ENCODE data around the gene LHX8. TPM values are rescaled to one million over a fixed set of nuclear protein-coding genes. Genes with fewer than 3 reads are reported as not detected.

LHX8 gene
- total and polyA plus RNA-seq, 2 donors (not counting 3 experiments of a cell fraction or from before 2014, with no cell fraction given): not detected

DNA sequence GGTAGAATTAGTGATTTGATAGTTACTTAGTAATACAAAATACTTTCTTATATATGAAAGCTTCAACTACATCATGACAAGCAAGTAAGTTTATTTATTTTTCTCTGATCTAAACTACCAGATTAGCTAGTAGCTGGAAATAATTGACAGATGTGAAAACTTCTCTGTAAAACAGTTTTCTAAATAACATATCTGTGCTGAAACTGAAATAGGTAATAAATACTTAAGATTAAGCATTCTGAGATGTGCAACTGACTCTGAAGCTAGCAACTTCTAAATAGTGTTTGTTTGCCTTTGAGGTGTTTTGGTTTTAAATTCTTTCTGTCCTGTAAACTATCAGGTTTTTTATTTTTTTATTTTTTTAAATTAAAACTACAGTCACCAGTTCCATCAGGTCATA is 18.5 kb upstream of the LHX8 start:
- Histone ChIP-seq H3K4me1 (ENCODE audit: control insufficient read depth, extremely low read depth, insufficient read depth, low read length) (no peaks in the 10 kb centered on the region), H3K9me3 (replicated peaks; ENCODE audit: control insufficient read depth, insufficient read depth, low read length) (no peaks in the 10 kb centered on the region), H2AFZ (ENCODE audit: low read depth, low read length) (no peak overlapping the region), H4K20me1 (replicated peaks; ENCODE audit: control insufficient read depth, extremely low read depth, insufficient read depth, low read length) (no peaks in the 10 kb centered on the region), H3K4me3 (replicated peaks in 1 of 3; ENCODE audit: insufficient read depth in 1 of 3, low read depth in 1 of 3, low read length in 3 of 3) (no peak overlapping the region), H3K9ac (replicated peaks; ENCODE audit: extremely low read depth, insufficient read depth, low read length) (no peak overlapping the region), H3K27ac (ENCODE audit: insufficient read depth, low read depth, low read length) (no peak overlapping the region), H3K79me2 (ENCODE audit: control insufficient read depth, insufficient read depth, low read length) (no peaks in the 10 kb centered on the region), H3K27me3 (ENCODE audit: control insufficient read depth in 2 of 2, insufficient read depth in 2 of 2, low read length in 2 of 2) (peaks cover 5% of the 10 kb centered on the region in 2 experiments), H3K36me3 (ENCODE audit: control insufficient read depth in 2 of 2, extremely low read depth in 1 of 2, insufficient read depth in 2 of 2, low read length in 2 of 2) (no peaks in the 10 kb centered on the region), H3K4me2 (ENCODE audit: insufficient read depth, low read length) (no peak overlapping the region), H3K9me1 (replicated peaks; ENCODE audit: control insufficient read depth, extremely low read depth, insufficient read depth, low read length) (no peaks in the 10 kb centered on the region)
- DNase-seq (ENCODE audit: low read depth, low spot score): no peak
- FAIRE-seq: no peak
- no peak for TF ChIP-seq FOS (IDR thresholded peaks at IDR 0.05; ENCODE audit: borderline replicate concordance, insufficient read depth, low read length)
- TF ChIP-seq MYC (IDR thresholded peaks at IDR 0.05; ENCODE audit: low read depth, low read length): no peak
- no peak for TF ChIP-seq GATA2 (IDR thresholded peaks at IDR 0.05; ENCODE audit: insufficient read depth, insufficient read length, low read depth, low read length)
- TF ChIP-seq, protein P1, sequence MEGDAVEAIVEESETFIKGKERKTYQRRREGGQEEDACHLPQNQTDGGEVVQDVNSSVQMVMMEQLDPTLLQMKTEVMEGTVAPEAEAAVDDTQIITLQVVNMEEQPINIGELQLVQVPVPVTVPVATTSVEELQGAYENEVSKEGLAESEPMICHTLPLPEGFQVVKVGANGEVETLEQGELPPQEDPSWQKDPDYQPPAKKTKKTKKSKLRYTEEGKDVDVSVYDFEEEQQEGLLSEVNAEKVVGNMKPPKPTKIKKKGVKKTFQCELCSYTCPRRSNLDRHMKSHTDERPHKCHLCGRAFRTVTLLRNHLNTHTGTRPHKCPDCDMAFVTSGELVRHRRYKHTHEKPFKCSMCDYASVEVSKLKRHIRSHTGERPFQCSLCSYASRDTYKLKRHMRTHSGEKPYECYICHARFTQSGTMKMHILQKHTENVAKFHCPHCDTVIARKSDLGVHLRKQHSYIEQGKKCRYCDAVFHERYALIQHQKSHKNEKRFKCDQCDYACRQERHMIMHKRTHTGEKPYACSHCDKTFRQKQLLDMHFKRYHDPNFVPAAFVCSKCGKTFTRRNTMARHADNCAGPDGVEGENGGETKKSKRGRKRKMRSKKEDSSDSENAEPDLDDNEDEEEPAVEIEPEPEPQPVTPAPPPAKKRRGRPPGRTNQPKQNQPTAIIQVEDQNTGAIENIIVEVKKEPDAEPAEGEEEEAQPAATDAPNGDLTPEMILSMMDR (IDR thresholded peaks at IDR 0.05; ENCODE audit: extremely low read depth in 1 of 2, insufficient read depth in 1 of 2, low read depth in 1 of 2, low read length in 2 of 2): no peak
- no peak for TF ChIP-seq JUN (IDR thresholded peaks at IDR 0.05; ENCODE audit: borderline replicate concordance, insufficient read depth, insufficient read length, low read depth)
- no peak for TF ChIP-seq EZH2 (IDR thresholded peaks at IDR 0.05; ENCODE audit: borderline replicate concordance, low read depth, low read length, severe bottlenecking)
- TF ChIP-seq, protein P2, sequence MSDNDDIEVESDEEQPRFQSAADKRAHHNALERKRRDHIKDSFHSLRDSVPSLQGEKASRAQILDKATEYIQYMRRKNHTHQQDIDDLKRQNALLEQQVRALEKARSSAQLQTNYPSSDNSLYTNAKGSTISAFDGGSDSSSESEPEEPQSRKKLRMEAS (IDR thresholded peaks at IDR 0.05; ENCODE audit: insufficient read depth, insufficient read length): no peak
- TF ChIP-seq POLR2AphosphoS5 (IDR thresholded peaks at IDR 0.05; ENCODE audit: insufficient read depth, low read depth, low read length): no peak
- TF ChIP-seq POLR2A (IDR thresholded peaks at IDR 0.05; ENCODE audit: low read depth, low read length): no peak
- dilution Hi-C loops (cut with MboI; ENCODE audit: extremely low pct_ligation_motif_present, low sequenced_read_pairs) (no loop called here), intact Hi-C loops (cut with micrococcal nuclease) (no loop called here)
- no TSS peak for BruUV-seq (replicated peaks)
- POLR2A ChIA-PET: no interaction called here
- CTCF ChIA-PET: no interaction called here
